Myometrial cell (primary cell): ENCODE measurements around the gene SMARCC2. TPM values are rescaled to one million over a fixed set of nuclear protein-coding genes. Genes with fewer than 3 reads are reported as not detected.

Experiments
- total RNA-seq: library from RNA; depleted of rRNA; stranded (reverse); fragments of >200 nt; gene quantifications from 2 replicates; pipeline ENCODE4 v1.2.3, GENCODE V29; 2015

SMARCC2 gene
- total RNA-seq: 30.7 and 32.3 TPM in 2 replicates

DNA sequence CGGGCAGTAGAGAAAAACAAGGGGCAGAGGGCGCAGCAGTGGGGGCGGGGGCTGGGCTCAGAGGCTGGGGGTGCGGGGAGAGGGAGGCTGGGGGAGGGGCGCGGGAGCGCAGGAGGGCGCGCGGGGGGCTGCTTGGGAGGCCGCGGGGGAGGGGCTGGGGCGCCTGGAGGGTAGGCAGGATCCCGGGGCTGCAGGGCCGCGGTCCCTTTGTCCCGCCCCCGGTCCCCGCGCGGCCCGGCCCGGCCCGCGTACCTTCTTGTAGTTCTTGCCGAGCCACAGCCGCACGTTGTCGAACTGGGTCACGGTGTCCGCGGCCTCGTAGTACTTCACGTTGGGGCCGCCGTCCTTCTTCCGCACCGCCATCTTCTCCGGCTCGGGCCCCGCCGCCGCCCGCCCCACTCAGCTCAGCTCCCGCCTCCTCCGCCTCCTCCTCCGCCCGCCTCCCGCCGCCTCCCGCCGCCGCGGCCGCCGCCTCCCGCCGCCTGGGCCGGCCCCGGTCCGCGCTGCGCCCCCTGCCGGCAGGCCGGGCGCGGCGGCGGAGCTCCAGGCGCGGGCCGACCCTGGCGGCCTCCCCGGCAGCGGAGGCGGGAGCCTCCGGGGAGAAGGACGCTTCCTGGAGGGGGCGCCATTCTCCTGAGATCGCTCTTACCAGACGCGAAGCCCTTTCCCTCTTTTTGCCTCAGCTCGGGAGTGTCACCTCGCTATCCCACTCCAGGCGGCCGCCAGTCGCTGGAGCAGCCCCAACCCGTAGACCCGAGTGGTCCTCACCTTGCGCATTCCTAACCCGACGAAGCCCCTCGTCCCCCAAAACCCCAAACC, at the start of gene SMARCC2:
Gene SMARCC2, minus strand, starts transcription at position 385 of the 819 bp plus-strand sequence. Its CDS starts 22 bp downstream, at position 363.

DNA sequence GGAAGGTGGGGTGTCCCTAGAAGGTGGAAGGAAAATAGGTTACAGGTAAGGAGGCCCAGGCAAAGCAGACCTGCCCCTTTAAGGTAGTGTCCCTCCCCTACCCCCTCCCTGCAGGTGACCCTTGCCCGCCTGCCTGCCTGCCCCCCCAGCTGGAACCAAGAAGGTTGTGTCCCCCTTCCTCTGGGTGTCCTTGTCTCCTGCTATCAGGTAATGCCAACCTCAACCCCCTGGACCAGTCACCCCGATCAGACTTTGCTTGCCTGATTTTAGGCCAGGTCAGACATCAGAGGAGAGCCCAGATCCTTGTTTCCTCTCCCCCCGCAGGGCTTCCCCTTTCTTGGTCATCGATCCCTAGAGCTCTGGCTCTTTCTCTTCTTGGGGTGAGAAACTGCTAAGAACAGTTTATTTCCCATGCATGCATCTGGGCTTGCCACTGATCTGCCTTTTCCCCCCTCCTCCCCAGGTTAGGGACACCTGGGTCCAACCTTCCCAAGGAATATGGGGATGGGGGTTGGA, 40.7 kb upstream of the SMARCC2 start, which contains the start of gene SLC39A5:
Gene SLC39A5, plus strand, starts transcription at position 136 of the 516 bp plus-strand sequence. CDS start 1,224 bp downstream, outside the sequence.

DNA sequence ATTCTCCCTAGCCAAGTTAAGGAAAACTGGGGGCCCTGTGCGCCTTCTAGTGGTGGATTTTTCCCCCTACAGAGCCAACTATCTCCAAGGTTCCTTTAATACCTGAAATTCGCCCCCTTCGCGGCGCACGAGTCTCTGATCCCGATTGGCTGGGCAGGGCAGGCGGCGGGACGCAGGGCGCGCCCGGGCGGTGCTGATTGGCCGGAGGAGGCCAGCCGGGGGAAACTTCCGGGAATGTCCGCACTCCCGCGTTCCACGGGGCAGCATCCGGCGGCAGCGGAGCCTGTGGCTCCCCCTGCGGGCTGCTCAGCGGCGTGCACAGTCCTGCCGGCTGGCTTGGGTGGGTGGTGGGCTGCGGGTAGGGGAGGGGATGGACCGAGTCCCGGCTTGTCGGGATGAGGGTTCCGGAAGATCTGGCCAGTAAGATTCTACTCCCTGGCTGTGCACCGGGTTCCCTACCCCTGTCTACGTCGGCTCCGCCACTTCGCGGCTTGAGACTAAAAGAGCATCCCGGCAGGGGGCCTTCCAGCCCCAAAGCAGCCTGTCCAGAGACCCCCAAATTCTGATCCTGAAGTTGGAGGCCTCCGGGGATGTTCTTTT, 34.9 kb upstream of the SMARCC2 start, which contains the start of gene NABP2:
Gene NABP2, plus strand, starts transcription at position 241 of the 600 bp plus-strand sequence. CDS start 515 bp downstream, outside the sequence.

GRCh38 chr12:56221757-56222530, 32.7 kb upstream of the SMARCC2 start, which contains the start of gene RNF41:
Gene RNF41 (minus strand): TSS chr12:56221922. CDS start chr12:56214047, 7,875 bp downstream.

GRCh38 chr12:56158029-56158925, 31.0 kb downstream of the SMARCC2 start, which contains the start of gene MYL6:
Gene MYL6 (plus strand): TSS chr12:56158359. CDS start chr12:56158402, 43 bp downstream.

DNA sequence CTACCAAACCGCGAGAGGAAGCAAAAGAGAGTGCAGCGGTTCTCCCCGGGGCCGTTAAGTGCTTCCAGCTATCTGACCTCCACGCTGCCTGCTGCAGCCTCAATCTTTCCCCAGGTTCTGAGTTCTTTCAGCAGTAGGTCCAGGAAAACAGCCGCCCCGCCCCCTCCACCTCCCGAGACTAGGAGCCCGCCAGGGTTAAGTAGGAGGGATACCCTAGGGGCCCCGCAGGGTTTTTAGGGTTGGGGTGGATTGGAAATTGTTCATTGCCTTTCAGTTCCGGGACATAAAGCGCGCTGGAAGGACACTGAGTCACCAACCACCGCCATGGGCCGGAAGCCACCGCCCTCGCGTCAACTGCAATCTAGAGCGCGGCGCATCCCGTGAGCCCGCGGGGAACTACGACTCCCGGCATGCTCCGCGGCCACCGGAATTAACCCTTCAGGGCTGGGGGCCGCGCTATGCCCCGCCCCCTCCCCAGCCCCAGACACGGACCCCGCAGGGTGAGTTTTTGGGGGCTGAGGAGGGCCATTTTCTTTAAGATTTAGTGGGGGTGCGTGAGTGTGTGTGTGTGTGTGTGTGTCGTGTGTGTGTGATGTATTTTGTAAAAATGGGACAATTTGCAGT, 37.0 kb downstream of the SMARCC2 start, which contains the start of gene MYL6B:
Gene MYL6B, plus strand, starts transcription at position 456 of the 624 bp plus-strand sequence. CDS start 1,332 bp downstream, outside the sequence.

GRCh38 chr12:56127888-56128669, 61.2 kb downstream of the SMARCC2 start, which contains the start of gene ESYT1:
Gene ESYT1 (plus strand): TSS chr12:56128267. CDS start chr12:56128320, 53 bp downstream.

DNA sequence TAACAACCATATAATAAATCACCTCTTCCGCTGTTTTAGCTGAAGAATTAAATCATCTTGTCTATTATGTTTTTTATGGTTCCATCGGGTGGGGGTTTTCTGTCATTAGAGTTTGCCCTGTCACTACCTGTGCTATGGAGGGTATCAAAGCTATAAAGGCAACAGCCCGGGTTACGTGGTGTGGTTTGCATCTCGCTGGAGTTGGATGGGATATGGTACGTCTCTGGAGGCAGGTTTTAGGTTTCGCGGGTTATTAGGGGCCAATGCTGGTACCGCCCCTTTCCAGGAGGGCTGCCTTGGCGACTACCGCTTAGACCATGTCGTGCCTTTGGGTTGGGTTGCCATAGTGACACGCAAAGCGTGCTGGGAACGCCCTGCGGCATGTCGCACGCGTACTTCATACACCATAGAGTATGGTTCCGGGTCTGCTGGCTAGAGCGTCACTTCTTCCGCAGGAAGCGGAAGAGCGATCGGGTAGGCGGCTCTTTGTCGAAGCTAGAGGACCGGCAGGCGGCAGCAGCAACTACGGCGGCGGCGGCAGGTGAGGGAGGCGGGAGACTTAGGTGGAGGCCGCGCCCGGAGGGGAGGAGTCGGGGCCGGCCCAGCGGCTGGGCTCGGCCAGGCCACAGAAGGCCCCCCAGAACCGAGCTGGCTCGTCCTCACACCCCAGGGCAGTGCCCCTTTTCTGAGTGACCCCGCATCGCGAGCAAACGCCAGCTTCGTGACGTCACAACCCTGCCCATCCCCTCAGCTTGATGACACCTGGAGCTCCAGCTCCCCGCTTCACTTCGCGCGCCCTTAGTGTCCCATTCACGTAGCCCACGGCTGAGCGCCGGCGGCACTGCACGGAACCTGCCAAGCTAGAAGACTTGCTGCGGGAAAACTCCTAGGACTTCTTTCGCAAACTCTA, 71.2 kb downstream of the SMARCC2 start, which contains the start of gene ZC3H10:
Gene ZC3H10, plus strand, starts transcription at position 489 of the 910 bp plus-strand sequence. CDS start 2,297 bp downstream, outside the sequence.

DNA sequence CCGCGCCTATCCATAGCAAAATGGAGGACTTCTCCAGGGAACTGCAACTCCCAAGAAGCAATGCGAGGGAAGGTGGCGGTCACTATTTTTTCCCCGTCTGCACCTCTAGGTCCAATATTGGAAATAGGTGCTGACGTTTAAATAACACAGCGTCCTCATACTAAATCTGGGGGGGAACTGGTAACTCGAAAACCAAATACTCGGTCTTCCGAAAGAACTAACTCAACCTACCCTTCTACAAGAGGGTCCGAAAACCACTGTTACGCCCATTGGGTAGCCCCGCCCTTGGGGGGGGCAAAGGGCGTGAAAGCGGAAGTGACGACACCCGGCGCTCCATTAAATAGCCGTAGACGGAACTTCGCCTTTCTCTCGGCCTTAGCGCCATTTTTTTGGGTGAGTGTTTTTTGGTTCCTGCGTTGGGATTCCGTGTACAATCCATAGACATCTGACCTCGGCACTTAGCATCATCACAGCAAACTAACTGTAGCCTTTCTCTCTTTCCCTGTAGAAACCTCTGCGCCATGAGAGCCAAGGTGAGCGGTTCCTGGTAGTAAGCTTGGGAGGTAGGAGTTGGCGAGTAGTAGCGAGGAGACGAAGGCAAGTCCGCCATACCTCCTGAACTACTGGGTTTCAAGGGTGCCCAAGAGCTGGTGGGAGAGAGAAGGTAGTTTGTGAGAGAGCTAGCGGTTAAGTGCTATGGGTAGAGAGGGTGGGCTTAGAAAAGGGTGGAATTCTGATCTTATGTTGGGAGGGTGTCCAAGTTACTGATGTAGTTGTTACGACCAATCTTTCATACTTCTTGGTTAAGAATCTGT, 72.8 kb downstream of the SMARCC2 start, which contains the start of gene RPL41:
Gene RPL41, plus strand, starts transcription at position 367 of the 815 bp plus-strand sequence.

Other genes with a start within 250 kb of the SMARCC2 start
- gene PMEL, start 223.4 kb downstream of the SMARCC2 start, total RNA-seq: 0.58 and 0.71 TPM in 2 replicates
- 35.3 and 39.8 TPM in 2 replicates for gene CDK2, start 222.7 kb downstream of the SMARCC2 start, total RNA-seq
- 58.8 and 63.6 TPM in 2 replicates for gene RAB5B, start 215.4 kb downstream of the SMARCC2 start, total RNA-seq
- gene SUOX, start 192.2 kb downstream of the SMARCC2 start, total RNA-seq: 21.8 and 43.0 TPM in 2 replicates
- 0.89 and 2.6 TPM in 2 replicates for gene IKZF4, start 168.4 kb downstream of the SMARCC2 start, total RNA-seq
- gene RPS26, start 147.6 kb downstream of the SMARCC2 start, total RNA-seq: 1,394 and 2,798 TPM in 2 replicates
- gene ERBB3, start 109.3 kb downstream of the SMARCC2 start, total RNA-seq: 0.35 TPM in 1 of 2 replicates, not detected in the other
- 199 and 215 TPM in 2 replicates for gene PA2G4, start 84.9 kb downstream of the SMARCC2 start, total RNA-seq
- gene RPL41, start 72.8 kb downstream of the SMARCC2 start, total RNA-seq: 2,864 and 3,592 TPM in 2 replicates
- gene ZC3H10, start 71.2 kb downstream of the SMARCC2 start, total RNA-seq: 2.6 and 4.8 TPM in 2 replicates
- gene ESYT1, start 61.2 kb downstream of the SMARCC2 start, total RNA-seq: 240 and 325 TPM in 2 replicates
- gene MYL6B, start 36.9 kb downstream of the SMARCC2 start, total RNA-seq: 92.5 and 126 TPM in 2 replicates
- gene MYL6, start 31.1 kb downstream of the SMARCC2 start, total RNA-seq: 2,877 and 3,219 TPM in 2 replicates
- gene RNF41, start 32.4 kb upstream of the SMARCC2 start, total RNA-seq: 102 and 109 TPM in 2 replicates
- 60.1 and 75.0 TPM in 2 replicates for gene NABP2, start 34.9 kb upstream of the SMARCC2 start, total RNA-seq
- not detected in 2 replicates for gene SLC39A5, start 40.6 kb upstream of the SMARCC2 start, total RNA-seq
- 9.2 and 12.4 TPM in 2 replicates for gene ANKRD52, start 68.9 kb upstream of the SMARCC2 start, total RNA-seq
- 7.4 and 13.5 TPM in 2 replicates for gene COQ10A, start 77.5 kb upstream of the SMARCC2 start, total RNA-seq
- 141 and 149 TPM in 2 replicates for gene CS, start 110.8 kb upstream of the SMARCC2 start, total RNA-seq
- 110 and 166 TPM in 2 replicates for gene CNPY2, start 126.5 kb upstream of the SMARCC2 start, total RNA-seq
- 13.3 and 13.8 TPM in 2 replicates for gene PAN2, start 144.5 kb upstream of the SMARCC2 start, total RNA-seq
- gene IL23A, start 149.4 kb upstream of the SMARCC2 start, total RNA-seq: not detected in 2 replicates
- 135 and 143 TPM in 2 replicates for gene STAT2, start 170.6 kb upstream of the SMARCC2 start, total RNA-seq
- not detected in 2 replicates for gene APOF, start 173.4 kb upstream of the SMARCC2 start, total RNA-seq